GM18502 (cell line): ENCODE measurements around the gene MTRF1L.
"Not testable (repeated sequence)": the region's sequence is repeated elsewhere in the genome, so short reads cannot be mapped to it uniquely, and the experiment has no call there.

ENCODE experiments used
- ATAC-seq: cut with Tn5 transposase; IDR thresholded peaks from one replicate; pipeline ENCODE4 v1.9.1; 2021; ENCODE audit warnings: mild to moderate bottlenecking; ENCODE audit not compliant: unreplicated experiment, poor library complexity

MTRF1L gene

DNA sequence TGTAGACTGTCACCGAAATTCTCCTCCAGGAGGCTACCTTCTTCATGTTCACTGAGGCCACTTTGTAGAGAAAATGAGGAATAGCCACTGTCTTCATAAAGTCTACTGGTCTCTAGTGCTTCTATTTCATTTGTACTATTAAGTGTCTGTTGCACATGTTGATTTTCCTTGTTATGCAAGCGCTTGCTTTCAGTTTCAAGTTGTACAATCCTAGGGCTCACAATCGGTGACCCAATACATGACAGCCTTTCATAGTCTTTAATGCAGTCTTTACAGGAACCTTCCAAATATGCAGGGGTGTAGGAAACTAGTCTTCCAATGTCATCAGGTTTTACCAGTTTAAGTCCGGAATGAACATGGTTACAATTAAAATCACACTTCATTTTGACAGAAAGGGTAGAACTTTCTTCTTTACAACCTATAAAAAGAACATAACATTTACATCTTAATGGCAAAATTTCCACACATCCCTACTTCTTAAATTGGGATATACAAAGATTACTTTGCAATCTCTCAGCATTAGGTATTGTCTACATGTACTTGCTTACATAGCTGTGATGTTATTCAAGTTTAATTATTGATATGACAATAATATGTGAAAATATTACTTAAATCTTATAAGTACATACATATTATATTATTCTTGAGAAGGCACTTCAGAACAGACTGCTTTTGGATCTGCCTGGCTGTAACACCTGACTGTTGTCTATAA lies 27.1 kb downstream of the MTRF1L start:
- peak; percentile 72 for ATAC-seq

DNA sequence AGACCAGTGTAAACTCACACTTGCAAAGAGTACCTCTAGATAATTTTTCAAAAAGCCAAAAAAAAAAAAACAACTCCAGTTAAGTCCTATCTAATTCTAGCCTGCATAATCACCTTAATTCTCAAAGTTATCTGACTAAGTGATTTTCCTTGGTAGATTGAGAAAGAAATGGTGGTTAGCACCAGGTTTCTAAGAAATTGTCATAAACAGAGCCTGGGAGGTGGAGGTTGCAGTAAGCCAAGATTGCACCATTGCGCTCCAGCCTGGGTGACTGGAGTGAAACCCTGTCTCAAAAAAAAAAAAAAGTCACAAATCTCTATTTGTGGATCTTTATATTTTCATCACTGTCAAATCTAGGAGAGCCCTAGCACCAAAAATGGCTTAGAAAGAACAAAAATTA lies 28.6 kb downstream of the MTRF1L start:
- no peak for ATAC-seq

DNA sequence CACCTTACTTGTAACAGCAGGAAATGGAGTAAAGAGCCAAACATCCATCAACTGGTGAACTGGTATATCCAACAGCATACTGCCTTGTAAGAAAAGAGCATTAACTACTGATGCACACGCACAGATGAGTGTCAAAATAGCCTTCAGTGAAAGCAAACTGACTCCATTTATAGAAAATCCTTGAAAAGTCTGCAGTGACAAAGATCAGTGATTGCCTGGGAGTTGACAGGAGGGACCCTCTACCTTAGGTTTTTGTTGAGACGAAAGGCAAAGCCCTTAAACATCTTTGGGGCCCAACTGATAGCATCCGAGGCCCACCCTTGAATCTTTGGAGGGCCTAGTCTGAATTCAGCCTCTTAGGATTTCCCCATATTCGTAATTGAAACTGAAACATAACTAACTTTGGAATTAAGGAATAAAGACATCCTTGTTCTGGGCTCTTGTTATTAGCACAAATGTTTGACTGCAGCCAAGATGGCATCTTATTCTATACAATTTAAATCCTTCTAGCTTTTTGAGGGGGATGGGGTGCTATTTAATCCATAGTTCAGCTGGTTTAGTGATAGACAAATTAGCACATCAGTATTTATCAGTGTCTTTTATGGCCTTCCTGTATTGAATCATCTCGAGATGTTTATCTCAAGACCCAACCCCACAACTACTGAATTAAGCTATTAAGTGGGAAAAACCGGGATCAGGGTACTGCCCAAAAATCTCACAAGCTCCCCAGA lies 32.7 kb downstream of the MTRF1L start:
- ATAC-seq, result no peak

DNA sequence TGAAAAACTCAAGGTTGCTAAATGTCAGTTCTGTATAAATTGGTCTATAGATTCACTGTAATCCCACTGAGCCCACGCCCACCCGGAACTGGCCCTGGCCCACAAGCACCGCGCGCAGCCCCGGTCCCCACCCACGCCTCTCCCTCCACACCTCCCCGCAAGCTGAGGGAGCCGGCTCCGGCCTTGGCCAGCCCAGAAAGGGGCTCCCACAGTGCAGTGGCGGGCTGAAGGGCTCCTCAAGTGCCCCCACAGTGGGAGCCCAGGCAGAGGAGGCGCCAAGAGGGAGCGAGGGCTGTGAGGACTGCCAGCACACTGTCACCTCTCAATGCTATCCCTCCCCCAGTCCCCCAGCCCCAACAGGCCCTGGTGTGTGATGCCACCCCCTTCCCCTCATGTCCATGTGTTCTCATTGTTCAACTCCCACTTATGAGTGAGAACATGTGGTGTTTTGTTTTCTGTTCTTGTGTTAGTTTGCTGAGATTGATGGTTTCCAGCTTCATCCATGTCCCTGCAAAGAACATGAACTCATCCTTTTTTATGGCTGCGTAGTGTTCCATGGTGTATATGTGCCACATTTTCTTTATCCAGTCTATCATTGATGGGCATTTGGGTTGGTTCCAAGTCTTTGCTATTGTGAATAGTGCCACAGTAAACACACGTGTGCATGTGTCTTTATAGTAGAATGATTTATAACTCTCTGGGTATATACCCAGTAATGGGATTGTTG lies 36.2 kb downstream of the MTRF1L start:
- not testable (repeated sequence) for ATAC-seq

DNA sequence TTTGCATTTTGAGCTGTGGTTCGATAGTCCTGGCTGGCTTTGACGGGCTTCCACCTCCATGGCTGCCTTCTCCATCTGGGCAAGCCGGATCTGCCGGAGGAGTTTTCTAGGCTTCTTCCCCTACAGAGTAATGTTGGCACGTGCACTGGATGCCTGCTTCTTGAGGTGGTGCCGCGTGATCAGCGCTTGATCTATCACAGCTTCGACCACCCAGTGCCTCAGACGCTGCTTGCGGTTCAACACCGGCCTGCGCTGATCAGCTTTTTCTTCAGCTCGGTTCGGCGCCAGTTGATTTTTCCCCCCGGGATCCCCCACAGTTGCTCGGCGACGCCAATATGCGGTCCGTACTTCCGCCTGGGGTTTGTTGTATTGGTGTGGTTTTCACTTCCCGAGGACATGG lies 43.2 kb downstream of the MTRF1L start:
- no peak for ATAC-seq

DNA sequence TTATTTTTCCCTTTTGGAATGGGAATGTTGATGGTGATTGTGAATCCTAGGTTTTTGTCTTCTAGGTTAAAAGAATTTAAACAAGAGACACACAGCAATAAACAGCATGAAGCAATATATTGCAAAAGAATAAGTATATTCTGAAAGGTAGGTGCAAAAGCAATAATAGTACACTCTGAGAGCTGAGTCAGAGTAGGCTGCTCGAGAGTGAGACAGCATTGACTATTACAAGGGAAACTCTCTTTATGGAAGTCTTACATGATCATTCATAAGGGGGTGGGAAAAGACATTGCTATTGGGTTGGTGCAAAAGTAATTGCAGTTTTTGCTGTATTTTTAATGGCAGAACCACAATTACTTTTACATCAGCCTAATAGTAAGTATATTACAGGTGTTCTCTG lies 44.7 kb downstream of the MTRF1L start:
- ATAC-seq, result no peak

DNA sequence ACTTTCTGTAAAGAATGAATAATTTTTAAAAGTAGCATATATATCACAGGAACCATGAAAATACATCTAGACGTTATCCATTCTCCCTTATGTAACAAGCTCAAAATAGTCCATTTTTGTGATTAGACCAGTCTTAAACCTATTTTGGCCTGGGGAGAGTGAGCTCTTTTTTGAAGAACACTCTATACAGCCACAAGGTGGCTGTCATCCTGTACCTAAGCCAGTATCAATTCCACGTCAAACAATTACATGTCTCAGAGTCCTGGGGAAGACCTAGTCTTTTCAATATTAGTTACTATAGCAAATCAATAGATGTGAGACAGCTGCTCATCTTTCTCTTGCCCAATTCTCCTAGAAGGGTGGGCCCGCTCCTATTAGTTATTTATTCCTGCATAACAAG lies 48.1 kb downstream of the MTRF1L start:
- ATAC-seq, result peak; percentile 76

DNA sequence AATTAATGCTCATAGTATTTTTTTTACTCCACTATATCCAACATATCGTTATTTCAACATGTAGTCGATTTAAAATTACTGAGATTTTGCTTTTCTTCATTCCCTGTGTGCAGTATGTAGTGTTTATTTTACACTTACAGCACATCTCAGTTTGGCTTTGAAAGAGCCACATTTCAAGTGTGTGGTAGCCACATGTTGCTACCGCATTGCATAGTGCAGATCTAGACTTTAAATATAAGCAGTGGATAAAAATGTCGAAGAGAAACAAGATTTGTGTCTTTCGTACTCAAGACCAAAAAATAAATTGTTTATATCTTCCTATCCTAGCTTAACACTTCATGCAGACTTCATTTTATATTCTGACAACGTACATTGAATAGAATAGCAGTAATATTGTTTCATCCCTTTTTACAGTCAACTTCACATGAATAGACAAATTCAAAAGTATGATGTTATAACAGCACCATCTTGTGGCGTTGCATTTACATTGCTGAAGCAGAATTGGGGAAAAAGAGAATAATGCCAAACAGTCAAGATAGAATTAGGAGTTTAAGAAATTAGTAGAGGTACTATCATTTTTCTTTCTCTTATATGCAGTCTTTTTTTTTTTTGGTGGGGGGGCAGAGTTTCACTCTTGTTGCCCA lies 49.5 kb downstream of the MTRF1L start:
- ATAC-seq, result peak; percentile 42

DNA sequence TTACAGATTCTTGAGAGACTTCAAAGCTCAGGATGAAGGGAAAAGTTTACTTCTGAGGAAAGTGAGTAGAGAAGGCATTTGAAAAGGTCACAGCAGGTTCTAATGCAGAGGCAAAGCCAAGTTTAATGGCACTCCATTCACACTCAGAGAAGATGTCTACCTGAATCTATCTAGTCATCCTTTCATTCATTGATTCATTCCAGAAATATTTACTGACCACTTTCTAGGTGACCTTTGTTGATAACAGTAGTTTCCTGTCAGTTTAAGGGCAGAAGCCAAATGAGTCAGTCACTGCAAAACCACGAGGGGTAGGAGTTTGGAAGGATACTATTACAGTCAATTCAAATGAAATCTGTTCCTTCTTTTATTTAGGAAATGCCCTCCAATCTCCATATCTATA lies 50.5 kb downstream of the MTRF1L start:
- ATAC-seq, result no peak

DNA sequence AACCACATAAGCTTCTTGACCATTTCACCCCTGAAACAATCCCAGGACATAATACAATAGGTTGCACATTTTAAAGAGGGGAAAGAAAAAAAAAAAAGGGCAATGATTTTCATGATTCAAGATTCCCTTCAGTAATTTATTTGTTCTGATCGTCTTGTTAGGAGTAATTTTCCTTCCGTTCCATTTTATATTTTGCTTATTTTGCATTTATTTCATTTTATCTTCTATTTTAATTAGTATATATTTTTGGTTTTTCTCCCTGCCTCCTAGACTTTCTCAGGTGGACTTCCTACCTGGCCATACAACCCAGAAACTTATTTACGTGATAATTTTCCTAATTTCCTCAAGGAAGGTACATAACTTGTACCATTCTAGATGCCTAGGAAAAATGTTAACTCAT lies 52.3 kb downstream of the MTRF1L start:
- ATAC-seq, result no peak

DNA sequence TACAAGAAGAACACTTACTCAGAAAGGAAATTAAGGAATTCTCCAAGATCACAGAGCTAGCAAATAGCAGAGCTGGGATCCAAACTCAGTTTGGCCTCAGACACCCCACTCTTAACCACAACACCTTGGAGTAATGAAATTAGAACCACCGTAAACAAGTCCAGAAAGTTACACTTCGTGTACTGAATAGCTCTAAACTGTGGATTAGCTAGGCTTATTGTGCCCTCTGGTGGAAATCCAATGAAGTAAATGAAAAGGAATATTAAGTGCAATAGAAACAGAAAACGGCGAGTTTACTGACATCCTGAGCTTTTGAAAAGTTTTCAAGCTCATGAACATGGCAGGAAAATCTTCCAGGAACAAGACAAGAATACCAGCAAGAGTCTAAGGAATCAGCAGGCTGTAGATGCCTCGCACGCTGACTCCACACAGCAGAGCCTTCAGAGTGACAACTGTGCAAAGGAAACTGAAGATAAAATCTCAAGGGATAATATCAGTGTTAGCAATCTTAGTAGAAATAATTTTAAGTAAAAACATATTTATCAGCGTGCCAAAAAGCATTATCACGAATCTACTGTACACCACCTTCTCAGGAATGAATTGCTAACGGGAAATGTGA lies 54.2 kb downstream of the MTRF1L start:
- peak; percentile 87 for ATAC-seq

DNA sequence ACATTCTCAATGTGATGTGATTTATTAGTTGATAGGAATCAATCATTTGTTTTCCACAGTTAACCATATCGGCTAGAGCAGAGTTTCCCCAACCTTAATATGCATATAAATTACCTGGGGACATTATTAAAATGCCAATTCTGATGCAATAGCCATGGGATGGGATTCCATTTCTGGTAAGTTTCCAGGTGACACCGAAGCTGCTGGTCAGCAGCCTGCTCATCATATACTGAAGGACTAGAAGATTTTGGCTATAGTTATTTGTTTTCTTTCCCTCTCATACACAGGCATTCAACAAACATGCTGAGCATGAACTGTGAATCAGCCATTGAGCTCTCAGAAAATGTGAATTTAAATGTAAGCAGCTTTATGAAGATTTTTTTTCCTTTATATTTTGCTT lies 55.5 kb downstream of the MTRF1L start:
- no peak for ATAC-seq

DNA sequence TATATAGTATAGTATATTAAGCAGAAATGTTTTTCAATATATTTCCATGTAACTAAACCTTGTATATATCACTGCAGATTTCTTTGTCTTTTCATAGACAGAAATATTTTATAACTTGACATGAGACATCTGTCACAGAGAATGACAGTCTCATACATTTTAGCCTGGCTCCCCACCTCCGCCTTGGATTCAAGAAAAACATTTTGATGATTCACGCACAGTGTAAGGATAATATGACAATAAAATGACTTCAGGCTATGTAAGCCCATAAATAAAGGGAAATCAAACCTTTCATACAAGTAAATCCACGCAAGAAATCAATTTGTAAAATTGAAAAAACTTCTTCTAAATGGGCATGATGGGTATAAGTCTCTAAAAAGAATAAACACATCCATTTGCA lies 56.0 kb downstream of the MTRF1L start:
- no peak for ATAC-seq

DNA sequence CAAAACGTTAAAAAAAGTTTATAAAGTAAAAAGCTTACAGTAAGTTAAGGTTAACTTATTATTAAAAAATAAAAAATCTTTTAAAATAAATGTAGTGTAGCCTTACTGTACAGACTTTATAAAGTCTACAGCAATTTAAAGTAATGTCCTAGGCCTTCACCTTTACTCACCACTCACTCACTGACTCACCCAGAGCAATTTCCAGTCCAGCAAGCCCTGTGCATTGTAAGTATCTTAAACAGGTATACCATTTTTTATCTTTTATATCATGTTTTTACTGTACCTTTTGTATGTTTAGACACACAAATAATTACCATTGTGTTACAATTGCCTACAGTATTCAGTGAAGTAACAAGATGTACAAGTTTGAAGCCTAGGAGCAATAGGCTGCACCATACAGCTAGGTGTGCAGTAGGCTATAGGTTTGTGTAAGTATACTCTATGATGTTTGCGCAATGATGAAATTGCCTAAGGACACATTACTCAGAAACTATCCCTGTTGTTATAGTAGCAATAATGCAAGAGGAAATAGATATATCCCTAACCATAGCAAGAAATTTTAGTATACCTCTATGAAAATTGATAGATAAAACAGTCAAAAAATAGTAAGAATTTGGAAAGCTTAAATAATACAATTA lies 59.1 kb downstream of the MTRF1L start:
- ATAC-seq, result no peak

DNA sequence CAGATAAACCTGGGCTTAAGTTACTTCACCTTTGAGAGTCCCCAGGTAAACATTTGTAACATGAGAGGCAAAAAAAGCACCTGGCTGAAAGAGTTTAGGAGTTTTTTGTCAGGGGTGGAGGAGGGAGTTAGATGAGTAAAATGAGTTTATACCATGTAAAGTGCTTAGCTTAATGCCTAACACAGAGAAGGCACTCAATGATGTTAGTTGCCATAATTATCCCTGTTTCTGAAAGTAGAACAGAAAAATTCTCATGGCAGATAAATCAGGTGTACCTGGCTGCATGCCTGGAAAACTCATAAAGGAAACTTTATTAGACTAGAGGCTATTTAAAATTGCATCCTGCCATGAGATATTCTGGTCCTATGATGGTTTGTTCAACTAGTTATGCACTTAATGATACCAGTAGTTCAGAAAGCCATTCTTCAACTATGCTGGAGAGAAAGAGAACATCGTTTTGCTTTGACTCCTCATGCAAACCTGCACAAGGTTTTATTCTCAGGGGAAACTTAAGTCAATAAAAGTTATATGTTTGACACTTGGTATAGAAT lies 60.1 kb downstream of the MTRF1L start:
- no peak for ATAC-seq

DNA sequence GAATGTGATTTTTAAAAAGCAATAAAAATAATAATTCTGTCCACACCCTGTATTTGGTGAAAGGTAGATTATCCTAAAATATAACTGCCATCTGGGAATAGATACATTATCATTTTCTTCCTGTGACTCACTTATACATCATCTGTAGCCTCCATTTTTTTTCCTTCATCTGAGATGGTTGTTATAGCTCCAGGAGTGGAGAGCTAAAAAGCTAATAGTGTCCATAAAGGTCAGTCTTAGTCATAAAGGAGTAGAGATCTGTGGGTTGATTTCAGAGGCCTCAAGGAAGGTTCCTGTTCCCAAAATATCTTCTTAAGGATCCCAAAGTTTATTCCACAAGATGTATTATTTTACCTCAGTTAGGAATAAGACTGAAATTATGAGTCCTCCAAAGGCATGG lies 60.8 kb downstream of the MTRF1L start:
- no peak for ATAC-seq
